Liver (tissue), 9 donors: Measurements from ENCODE around the gene GCKR. TPM values are rescaled to one million over a fixed set of nuclear protein-coding genes. Genes with fewer than 3 reads are reported as not detected.
A peak's percentile ranks its signal among the peaks of the same experiment; 100 is the strongest.

Source experiments
- DNase-seq: peaks from one replicate; pipeline ENCODE4 v3.0.0-alpha.2; 2017; ENCODE audit warnings: low spot score
- H3K27ac ChIP-seq, 2 donors: one replicate each; pipeline ENCODE4 v1.7.0; 2013; ENCODE audit warnings: inconsistent platforms in 2 of 2, low read length in 2 of 2, control low read depth in 1 of 2, low read depth in 1 of 2, mild to moderate bottlenecking in 1 of 2
- H3K27me3 ChIP-seq, 4 donors: one replicate each; pipeline versions ENCODE4 v1.6.1 to v1.7.0; 2013; ENCODE audit warnings: low read length in 3 of 4, inconsistent platforms in 1 of 4, mild to moderate bottlenecking in 1 of 4, moderate library complexity in 1 of 4; ENCODE audit not compliant: control insufficient read depth in 4 of 4, insufficient read depth in 4 of 4
- H3K36me3 ChIP-seq, 4 donors: one replicate each; pipeline versions ENCODE4 v1.6.1 to v1.7.0; 2013; ENCODE audit warnings: low read length in 3 of 4, mild to moderate bottlenecking in 3 of 4, low read depth in 1 of 4, moderate library complexity in 1 of 4; ENCODE audit not compliant: control insufficient read depth in 4 of 4, insufficient read depth in 3 of 4
- H3K4me1 ChIP-seq, 4 donors: one replicate each; pipeline versions ENCODE4 v1.6.1 to v1.7.0; 2013; ENCODE audit warnings: low read length in 3 of 4, mild to moderate bottlenecking in 3 of 4, moderate library complexity in 1 of 4; ENCODE audit not compliant: control insufficient read depth in 4 of 4, insufficient read depth in 4 of 4
- H3K4me3 ChIP-seq, 3 donors: one replicate each; pipeline versions ENCODE4 v1.6.1 to v1.7.0; 2013; ENCODE audit warnings: low read length in 3 of 3, control low read depth in 1 of 3, low read depth in 1 of 3, mild to moderate bottlenecking in 1 of 3
- H3K9ac ChIP-seq, 2 donors: one replicate each; pipeline ENCODE4 v1.7.0; 2013; ENCODE audit warnings: low read length in 2 of 2, mild to moderate bottlenecking in 2 of 2, moderate library complexity in 2 of 2, control low read depth in 1 of 2, low read depth in 1 of 2
- H3K9me3 ChIP-seq, 4 donors: one replicate each; pipeline versions ENCODE4 v1.6.1 to v1.7.0; 2013; ENCODE audit warnings: low read length in 3 of 4; ENCODE audit not compliant: control insufficient read depth in 4 of 4
- ATF3 ChIP-seq: IDR thresholded peaks from 2 replicates; pipeline ENCODE4 v1.6.1; 2016; ENCODE audit warnings: antibody characterized with exemption
- EGR1 ChIP-seq, 2 donors: IDR thresholded peaks; 2 replicates each; pipeline ENCODE4 v1.6.1; 2016 to 2018; ENCODE audit warnings: antibody characterized with exemption in 2 of 2, low read depth in 2 of 2
- FOXA1 ChIP-seq: IDR thresholded peaks from 2 replicates; pipeline ENCODE4 v1.6.1; 2016; ENCODE audit warnings: antibody characterized with exemption
- FOXA2 ChIP-seq: IDR thresholded peaks from 2 replicates; pipeline ENCODE4 v1.6.1; 2016; ENCODE audit warnings: antibody characterized with exemption
- GABPA ChIP-seq, 2 donors: IDR thresholded peaks in 1 of 2; conservative IDR thresholded peaks in 1 of 2; 2 replicates each; pipeline ENCODE4 v1.6.1; 2016; ENCODE audit warnings: antibody characterized with exemption in 2 of 2, mild to moderate bottlenecking in 1 of 2, moderate library complexity in 1 of 2
- HNF4A ChIP-seq, 2 donors: conservative IDR thresholded peaks; 2 replicates each; pipeline ENCODE4 v1.6.1; 2016; ENCODE audit warnings: antibody characterized with exemption in 2 of 2, mild to moderate bottlenecking in 2 of 2
- HNF4G ChIP-seq: IDR thresholded peaks from 2 replicates; pipeline ENCODE4 v1.6.1; 2016; ENCODE audit warnings: antibody characterized with exemption
- JUND ChIP-seq, 2 donors: IDR thresholded peaks; 2 replicates each; pipeline ENCODE4 v1.6.1; 2016; ENCODE audit warnings: antibody characterized with exemption in 2 of 2
- MAX ChIP-seq: IDR thresholded peaks from 2 replicates; pipeline ENCODE4 v1.6.1; 2016; ENCODE audit warnings: antibody characterized with exemption
- NR2F2 ChIP-seq: IDR thresholded peaks from 2 replicates; pipeline ENCODE4 v1.6.1; 2016; ENCODE audit warnings: antibody characterized with exemption
- RAD21 ChIP-seq, 2 donors: IDR thresholded peaks; 2 replicates each; pipeline ENCODE4 v1.6.1; 2016; ENCODE audit warnings: antibody characterized with exemption in 2 of 2, mild to moderate bottlenecking in 2 of 2
- REST ChIP-seq: IDR thresholded peaks from 2 replicates; pipeline ENCODE4 v1.6.1; 2016; ENCODE audit warnings: antibody characterized with exemption, mild to moderate bottlenecking
- RXRA ChIP-seq, 2 donors: IDR thresholded peaks; 2 replicates each; pipeline ENCODE4 v1.6.1; 2017 to 2018; ENCODE audit warnings: antibody characterized with exemption in 2 of 2, mild to moderate bottlenecking in 1 of 2
- SP1 ChIP-seq: IDR thresholded peaks from 2 replicates; pipeline ENCODE4 v1.6.1; 2018; ENCODE audit warnings: antibody characterized with exemption, mild to moderate bottlenecking
- TAF1 ChIP-seq: conservative IDR thresholded peaks from 2 replicates; pipeline ENCODE4 v1.6.1; 2016; ENCODE audit warnings: antibody characterized with exemption, mild to moderate bottlenecking
- YY1 ChIP-seq: IDR thresholded peaks from 2 replicates; pipeline ENCODE4 v1.6.1; 2016; ENCODE audit warnings: antibody characterized with exemption, mild to moderate bottlenecking
- WGBS: extraction: QIAGEN DNeasy Blood & Tissue Kit; methylation state at CpG from one replicate; pipeline ENCODE4 v1.1.7; 2013; 5-methylcytosine and 5-hydroxymethylcytosine counted together
- polyA plus RNA-seq, 2 donors: library from polyadenylated mRNA; stranded (reverse) in 1 of 2; unstranded in 1 of 2; fragments of 200-250 nt in 1 of 2; fragments of >200 nt in 1 of 2; fragmentation: Nextera tagmentation in 1 of 2; extraction: Ambion mirVana in 1 of 2; gene quantifications; one replicate each; pipeline versions ENCODE4 v1.2.1 to v1.2.3, GENCODE V29; 2013 to 2015
- total RNA-seq, 2 donors: library from RNA; depleted of rRNA; stranded (reverse); fragments of >200 nt; gene quantifications; one replicate each; pipeline ENCODE4 v1.2.3, GENCODE V29; 2014
- TF ChIP-seq, protein P1 (sequence below): IDR thresholded peaks from 2 replicates; pipeline ENCODE4 v1.6.1; 2016; ENCODE audit warnings: antibody characterized with exemption
- TF ChIP-seq, protein P2 (sequence below): fragments of 150-350 bp; IDR thresholded peaks from 2 replicates; pipeline ENCODE4 v1.5.1; 2017; ENCODE audit warnings: improper control_type of control experiment, low read depth, low read length; ENCODE audit not compliant: missing input control
- donor health status: healthy.
- donor health status: healthy.
- donor health status: healthy.
- donor health status: healthy.
- donor health status: healthy.

GCKR gene
- total and polyA plus RNA-seq, 4 donors: 9.6 to 173 (median 79.4) TPM

- H3K36me3 ChIP-seq: peaks cover under 1 to 12% (median 5%) of the 10 kb centered on the region in 4 donors
- H3K27me3 ChIP-seq: no peaks in the 10 kb centered on the region
- DNase-seq: no peak
- H3K4me1 ChIP-seq: peaks cover 10 to 69% (median 45%) of the 10 kb centered on the region in 4 donors
- WGBS: 37% methylated on average over 4 of the region's 4 CpGs
- H3K4me3 ChIP-seq: peak overlapping the region; percentile 42 to 92 (median 87)
- TF ChIP-seq HNF4G: no peak
- TF ChIP-seq JUND (IDR thresholded peaks at IDR 0.05): no peak
- no peak for TF ChIP-seq RAD21 (IDR thresholded peaks at IDR 0.05)
- TF ChIP-seq FOXA2: no peak
- TF ChIP-seq RXRA (IDR thresholded peaks at IDR 0.05): no peak
- no peak for TF ChIP-seq HNF4A (conservative IDR thresholded peaks at IDR 0.05)
- no peak for TF ChIP-seq SP1
- TF ChIP-seq EGR1 (IDR thresholded peaks at IDR 0.05; ENCODE audit: low read depth in 2 of 2): no peak
- no peak for TF ChIP-seq GABPA (IDR thresholded peaks at IDR 0.05 in 1 of 2, conservative IDR thresholded peaks at IDR 0.05 in 1 of 2)
- H3K9ac ChIP-seq: peak overlapping the region; percentile 72 to 93
- H3K27ac ChIP-seq: peak overlapping the region; percentile 90 to 97
- H3K9me3 ChIP-seq: no peaks in the 10 kb centered on the region
These were observed 619 bp downstream of the GCKR start for GRCh38 chr2:27497288-27497627.

DNA sequence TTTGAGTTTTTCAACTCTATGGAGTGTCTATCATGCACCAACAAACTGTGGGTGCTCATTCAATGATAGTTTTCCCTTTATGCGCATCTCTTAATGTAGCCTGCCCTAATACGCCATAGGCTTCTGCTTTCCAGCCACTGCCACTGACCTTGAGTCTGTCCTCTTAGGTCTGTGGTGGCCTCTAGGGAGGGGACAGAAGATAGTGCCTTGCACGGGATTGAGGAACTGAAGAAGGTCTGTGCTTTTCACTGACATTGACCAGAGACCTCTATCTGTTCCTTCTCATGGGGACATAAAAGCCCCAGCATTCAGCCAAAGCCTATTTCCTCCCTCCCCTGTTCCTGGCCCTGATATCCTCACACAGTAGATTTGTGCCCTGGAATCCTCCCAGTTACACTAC lies 2.3 kb downstream of the GCKR start:
- peaks cover 0 to 24% (median 9%) of the 10 kb centered on the region in 4 donors for H3K36me3 ChIP-seq
- no peaks in the 10 kb centered on the region for H3K9me3 ChIP-seq

DNA sequence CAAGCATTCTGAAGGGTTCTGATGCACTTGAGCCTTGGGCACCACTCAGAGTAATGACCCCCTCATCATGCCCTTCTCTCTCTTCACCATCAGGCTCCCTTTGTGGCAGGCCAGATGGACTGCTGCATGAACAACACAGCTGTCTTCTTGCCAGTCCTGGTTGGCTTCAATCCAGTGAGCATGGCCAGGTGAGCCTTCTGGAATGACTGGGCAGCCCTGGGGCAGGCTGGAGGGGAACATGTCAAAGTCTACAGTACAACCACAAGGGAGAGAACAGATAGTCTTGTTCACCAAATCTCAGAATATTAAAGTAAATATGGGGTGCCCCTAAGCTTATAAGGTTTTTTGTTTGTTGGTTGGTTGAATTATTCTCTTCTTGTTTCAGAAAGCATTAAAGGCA lies 4.4 kb downstream of the GCKR start:
- DNase-seq: no peak
- Histone ChIP-seq H3K4me3 (no peak overlapping the region), H3K27me3 (no peaks in the 10 kb centered on the region), H3K4me1 (peaks cover 10 to 51% (median 39%) of the 10 kb centered on the region in 4 donors), H3K9me3 (no peaks in the 10 kb centered on the region), H3K36me3 (peaks cover 0 to 34% (median 12%) of the 10 kb centered on the region in 4 donors), H3K27ac (peak overlapping the region; percentile 12 to 52), H3K9ac (no peak overlapping the region)
- TF ChIP-seq FOXA1 (peak; percentile 23), ATF3 (no peak), GABPA (IDR thresholded peaks at IDR 0.05 in 1 of 2, conservative IDR thresholded peaks at IDR 0.05 in 1 of 2) (peak in 1 of 2 donors; percentile 28), MAX (peak; percentile 84), JUND (IDR thresholded peaks at IDR 0.05) (peak in 1 of 2 donors; percentile 87), SP1 (peak; percentile 66), HNF4A (conservative IDR thresholded peaks at IDR 0.05) (peak; percentile 89 to 98), TAF1 (no peak), HNF4G (no peak), NR2F2 (no peak), RXRA (IDR thresholded peaks at IDR 0.05) (peak; percentile 57 to 92), EGR1 (IDR thresholded peaks at IDR 0.05; ENCODE audit: low read depth in 2 of 2) (no peak), FOXA2 (peak; percentile 44), YY1 (peak; percentile 79), REST (peak; percentile 61), RAD21 (IDR thresholded peaks at IDR 0.05) (peak; percentile 42 to 53)
- TF ChIP-seq, protein P1, sequence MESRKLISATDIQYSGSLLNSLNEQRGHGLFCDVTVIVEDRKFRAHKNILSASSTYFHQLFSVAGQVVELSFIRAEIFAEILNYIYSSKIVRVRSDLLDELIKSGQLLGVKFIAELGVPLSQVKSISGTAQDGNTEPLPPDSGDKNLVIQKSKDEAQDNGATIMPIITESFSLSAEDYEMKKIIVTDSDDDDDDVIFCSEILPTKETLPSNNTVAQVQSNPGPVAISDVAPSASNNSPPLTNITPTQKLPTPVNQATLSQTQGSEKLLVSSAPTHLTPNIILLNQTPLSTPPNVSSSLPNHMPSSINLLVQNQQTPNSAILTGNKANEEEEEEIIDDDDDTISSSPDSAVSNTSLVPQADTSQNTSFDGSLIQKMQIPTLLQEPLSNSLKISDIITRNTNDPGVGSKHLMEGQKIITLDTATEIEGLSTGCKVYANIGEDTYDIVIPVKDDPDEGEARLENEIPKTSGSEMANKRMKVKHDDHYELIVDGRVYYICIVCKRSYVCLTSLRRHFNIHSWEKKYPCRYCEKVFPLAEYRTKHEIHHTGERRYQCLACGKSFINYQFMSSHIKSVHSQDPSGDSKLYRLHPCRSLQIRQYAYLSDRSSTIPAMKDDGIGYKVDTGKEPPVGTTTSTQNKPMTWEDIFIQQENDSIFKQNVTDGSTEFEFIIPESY: peak; percentile 57
- TF ChIP-seq, protein P2, sequence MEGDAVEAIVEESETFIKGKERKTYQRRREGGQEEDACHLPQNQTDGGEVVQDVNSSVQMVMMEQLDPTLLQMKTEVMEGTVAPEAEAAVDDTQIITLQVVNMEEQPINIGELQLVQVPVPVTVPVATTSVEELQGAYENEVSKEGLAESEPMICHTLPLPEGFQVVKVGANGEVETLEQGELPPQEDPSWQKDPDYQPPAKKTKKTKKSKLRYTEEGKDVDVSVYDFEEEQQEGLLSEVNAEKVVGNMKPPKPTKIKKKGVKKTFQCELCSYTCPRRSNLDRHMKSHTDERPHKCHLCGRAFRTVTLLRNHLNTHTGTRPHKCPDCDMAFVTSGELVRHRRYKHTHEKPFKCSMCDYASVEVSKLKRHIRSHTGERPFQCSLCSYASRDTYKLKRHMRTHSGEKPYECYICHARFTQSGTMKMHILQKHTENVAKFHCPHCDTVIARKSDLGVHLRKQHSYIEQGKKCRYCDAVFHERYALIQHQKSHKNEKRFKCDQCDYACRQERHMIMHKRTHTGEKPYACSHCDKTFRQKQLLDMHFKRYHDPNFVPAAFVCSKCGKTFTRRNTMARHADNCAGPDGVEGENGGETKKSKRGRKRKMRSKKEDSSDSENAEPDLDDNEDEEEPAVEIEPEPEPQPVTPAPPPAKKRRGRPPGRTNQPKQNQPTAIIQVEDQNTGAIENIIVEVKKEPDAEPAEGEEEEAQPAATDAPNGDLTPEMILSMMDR: no peak

More for the DNA sequence above, 2.3 kb downstream of the GCKR start:
- WGBS: 87% methylated on average over 3 of the region's 3 CpGs
- Histone ChIP-seq H3K27ac (peak overlapping the region in 1 of 2 donors; percentile 90), H3K27me3 (no peaks in the 10 kb centered on the region), H3K4me3 (peak overlapping the region in 2 of 3 donors; percentile 2 to 87), H3K9ac (no peak overlapping the region), H3K4me1 (peaks cover 10 to 61% (median 43%) of the 10 kb centered on the region in 4 donors)
- no peak for DNase-seq
- TF ChIP-seq TAF1: no peak
